CD4-positive, alpha-beta T cell treated with Interferon alpha-2 for 1 hour (primary cell): ENCODE results near the gene PRKCA.

Source experiments
- DNase-seq, 2 donors: peaks; one replicate each; pipeline ENCODE4 v3.0.0-alpha.2; 2020 to 2022

PRKCA gene

DNA sequence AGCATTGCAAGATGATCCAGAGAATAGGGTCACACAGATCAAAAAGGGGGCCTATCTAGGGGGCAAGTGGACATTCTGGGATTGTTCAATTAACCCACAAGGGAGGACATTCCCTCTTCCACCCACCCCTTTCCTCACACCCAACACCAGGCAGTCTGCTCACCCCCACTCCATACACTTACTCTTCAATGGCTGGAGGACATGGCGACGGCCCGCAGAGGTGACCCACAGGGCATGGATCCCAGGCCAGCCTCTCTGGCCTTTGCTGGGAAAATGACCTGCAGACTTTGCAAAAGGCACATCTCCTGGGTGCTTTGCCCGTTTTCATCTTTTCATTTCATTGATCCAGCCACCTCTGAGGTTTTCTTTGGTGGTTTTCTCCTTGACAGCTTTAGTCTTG lies 530.8 kb downstream of the PRKCA start:
- DNase-seq, result no peak

DNA sequence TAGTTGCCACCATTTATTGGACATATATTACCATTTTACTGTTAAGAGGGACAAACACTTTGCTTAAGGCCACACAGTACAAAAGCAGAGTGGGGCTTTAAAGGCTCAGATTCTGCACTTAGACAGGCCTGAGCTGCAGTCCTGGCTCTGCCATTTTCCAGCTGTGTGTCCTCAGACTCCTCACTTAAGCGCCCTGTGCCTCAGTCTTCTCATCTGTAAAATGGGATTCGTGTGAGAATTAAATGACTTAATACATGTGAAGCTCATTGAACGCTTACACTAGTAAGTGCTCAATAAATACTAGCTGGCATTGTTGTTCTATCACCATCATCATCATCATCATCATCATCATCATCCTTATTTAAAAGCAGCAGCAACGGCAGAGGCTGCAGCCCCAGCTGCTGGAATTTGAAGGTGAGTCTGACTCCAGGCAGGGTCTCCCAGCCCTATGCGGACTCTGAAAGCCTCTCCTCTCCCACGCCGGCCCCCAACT lies 532.1 kb downstream of the PRKCA start:
- DNase-seq, result no peak

DNA sequence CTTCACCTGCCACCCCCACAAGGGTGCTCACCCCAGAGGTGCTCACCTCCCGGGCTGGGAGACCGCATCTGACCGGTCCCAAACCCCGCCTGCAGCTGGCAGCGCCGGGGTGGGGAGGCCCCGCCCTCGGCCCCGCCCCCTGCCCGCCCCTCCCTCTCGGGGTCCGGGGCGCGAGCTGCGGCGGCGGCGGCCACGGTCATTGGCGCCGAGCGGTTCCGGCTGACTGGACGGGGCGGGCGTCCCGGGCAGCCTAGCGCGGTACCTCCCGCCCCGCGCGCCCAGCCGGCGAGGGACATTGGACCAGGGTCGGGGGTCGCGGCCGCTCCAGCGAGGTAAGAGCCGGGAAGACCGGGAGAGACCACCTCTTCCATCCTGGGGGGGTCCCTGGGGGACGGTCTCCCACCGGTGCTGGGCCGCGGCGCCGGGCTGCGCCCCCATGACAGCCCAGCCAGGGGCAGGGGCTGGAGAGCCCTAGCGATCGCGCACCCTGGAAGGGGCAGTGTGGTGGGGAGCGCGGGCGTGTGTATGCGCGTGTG lies 532.6 kb downstream of the PRKCA start, which contains the start of gene CACNG5:
CACNG5 (plus strand) TSS at position 199 of the 536 bp plus-strand sequence. CDS start 42,216 bp downstream, outside the sequence.
- DNase-seq, result no peak

DNA sequence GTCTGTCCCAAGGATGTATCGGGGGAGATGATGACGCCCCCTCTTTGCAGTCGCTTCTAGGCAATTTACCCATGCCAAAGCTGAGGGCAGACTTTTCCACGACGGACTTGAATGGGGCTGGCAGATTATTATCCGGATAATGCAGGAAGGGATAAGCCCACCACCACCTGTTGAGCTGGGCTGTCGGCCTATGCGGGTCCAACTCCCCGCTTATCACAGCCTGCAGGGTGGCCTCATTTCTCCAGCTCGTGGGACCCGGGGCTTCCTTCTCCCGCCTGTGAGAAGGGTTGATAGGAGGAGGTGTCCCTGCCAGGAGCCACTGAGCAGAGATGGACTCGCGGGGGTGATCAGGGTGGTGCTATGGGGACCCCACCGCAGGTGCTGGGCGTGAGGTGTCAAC lies 533.1 kb downstream of the PRKCA start:
- no peak for DNase-seq

DNA sequence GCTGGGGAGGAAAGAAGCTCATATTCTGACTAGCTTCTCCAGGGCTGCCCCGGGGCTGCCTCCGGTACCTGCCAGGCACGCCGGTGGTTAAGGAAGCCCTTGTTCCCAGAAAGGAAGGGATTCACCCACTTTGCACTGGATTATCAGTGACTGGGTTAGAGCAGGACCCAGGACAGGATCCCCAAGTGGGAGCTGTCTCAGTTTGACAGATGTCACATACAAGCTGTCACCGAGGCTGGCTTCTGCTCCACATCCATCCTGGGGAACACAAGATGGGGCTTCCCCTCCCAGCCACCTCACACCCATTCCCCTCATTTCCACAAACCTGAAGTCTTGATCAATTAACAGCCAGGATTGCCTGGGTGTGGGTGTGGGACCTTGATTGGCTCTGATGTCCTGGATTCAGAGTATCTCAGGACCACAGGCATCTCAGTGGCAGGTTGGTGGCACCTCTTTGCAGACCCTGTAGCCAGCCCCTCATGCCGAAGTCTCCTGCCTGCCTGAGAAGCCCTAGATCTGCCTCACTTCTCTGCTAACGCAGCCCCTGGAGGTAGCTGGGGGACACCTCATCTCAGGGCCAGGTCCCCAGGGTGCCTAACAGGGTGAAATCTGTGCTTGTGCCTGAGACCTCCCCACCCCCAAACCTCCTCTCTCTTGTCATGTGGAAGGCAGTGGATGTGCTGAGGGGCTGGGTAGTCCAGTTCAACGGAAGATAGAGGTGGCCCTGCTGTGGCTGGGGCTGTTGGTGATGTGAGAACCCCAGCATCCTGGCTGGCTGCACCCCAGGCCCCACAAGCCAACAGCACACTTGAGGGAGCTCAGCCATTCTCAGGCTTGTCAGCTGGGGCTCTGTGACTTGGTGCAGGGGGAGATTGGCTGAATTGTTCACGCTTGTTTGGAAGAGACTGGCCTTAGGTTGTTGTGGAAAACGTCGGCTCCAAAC lies 533.9 kb downstream of the PRKCA start:
- DNase-seq, result no peak

DNA sequence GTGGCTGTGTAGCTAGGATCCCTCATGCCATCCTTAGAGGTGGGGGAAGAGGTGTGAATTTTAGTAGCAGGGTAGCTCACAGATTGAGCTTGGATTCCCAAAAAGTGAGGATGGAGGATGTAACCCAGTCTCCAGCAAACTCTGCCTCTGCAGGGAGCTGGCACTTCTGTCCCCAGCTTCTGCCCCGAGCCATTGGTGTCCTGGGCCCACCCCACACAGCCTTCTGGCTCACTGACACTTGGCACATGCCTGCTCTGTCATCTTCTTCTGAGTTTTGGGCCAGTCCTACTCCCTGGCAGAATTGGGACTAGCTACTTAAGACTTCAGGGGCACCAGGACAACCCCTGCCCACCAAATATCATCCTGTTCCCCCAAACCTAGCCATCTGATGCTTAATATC lies 534.8 kb downstream of the PRKCA start:
- no peak for DNase-seq

DNA sequence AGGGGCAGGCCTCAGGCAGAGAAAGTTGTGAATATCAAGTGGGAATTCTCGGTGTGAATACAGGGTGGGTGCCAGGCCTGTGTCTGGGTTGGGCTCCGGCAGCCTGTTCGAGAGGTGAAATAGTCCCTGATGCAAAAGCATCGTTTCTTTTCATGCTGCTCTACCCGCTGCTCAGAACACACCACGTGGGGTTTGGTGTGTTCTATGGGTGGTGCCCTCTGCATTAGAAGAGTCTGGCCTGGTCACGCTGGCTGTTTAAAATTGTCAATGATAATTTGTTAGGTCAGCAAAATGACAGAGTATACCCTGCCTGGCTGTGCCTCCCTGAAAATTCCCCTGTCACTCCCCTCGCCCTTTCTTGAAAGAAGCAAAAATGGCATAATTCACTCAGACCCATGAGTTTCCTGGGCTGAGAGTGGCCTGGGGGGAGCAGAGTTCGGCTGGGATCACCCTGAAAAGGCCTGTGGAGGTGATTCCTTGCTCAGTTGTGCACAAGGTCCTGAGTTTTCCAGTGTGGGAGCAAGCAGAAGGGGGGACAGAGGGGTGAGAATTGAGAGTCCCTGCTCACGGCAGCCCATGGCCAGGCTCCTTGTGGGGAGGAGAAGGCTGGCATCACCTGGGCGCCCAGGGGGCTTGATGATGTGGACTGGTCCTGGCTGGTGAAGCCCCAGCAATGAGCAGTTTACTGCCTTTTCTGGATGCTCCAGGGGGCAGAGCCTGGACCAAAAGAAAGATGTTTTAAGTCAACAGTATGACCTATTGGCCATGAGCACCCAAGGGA lies 535.7 kb downstream of the PRKCA start:
- DNase-seq, result no peak

DNA sequence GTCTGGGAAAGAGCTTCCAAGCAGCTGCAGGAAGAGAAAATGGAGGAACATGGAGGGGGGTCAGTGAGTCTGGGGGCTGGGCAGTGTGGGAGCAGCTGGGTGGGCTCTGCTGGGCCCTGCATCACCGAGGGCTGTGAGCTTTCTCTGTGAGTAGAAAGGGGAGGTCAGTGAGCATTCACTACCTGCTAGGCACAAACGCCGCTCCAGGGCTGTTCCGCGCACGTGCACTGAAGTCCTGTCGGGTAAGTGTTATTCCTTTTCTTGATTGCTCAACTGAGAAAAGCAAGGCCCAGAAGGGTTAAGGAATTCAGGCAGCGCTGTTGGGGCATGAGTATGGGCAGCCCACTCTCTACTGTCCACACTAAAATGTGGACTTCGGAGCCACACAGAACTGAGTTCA lies 537.2 kb downstream of the PRKCA start:
- no peak for DNase-seq

DNA sequence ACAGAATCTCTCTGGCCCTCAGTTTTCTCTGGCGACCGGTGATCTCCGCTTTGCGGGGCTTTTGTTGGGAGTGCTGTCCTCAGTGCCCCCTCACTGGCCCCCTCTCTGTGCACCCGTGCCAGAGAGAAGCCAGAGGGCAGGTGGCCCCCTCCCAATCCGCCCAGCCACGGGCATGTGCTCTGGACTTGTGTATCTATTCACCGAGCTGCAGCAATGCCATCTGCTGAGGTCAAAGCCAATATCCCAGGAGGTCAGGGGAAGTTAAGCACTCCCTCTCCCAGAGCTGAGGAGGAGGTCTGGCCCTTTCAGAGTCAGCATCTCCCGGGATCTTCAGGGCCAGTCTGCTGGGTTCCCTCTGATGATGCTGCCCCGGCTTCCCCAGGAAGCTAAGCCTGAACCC lies 537.6 kb downstream of the PRKCA start:
- no peak for DNase-seq

DNA sequence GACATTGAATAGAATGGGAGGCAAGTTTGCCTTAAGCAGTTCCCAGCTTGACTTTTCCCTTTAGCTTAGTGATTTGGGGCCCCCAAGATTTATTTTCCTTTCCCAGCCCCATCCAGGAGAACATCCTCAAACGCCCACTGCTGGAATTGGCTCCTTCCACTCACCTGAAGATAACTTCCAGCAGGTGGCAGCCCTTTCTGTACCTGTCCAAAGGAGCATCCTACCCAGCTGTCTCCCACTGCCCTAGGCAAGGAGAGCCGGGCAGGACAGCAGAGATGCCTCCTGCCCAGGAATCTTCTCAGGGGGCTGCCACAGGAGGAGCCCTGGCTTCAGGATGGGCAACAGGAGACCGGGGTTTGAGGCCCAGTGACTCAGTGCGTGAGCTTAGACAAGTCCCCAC lies 538.9 kb downstream of the PRKCA start:
- no peak for DNase-seq

DNA sequence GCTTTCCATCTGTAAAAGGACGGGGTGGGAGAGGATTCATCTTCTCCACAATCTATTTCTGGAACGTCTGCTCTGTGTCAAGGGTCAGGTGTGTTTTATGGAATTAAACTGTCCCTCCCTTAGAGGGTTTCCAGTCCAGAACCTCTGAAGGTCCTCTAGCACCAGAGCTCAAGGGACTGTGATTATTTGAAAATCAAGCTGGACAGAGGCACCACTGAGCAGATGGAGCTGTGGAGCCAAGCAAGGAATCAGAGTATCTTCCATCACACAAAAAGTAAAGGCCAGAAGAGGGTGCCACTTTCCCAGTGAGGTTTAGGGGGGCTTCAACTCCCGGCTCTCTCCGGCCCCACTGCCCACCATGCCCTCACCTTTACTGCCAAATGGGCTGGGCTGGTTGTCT lies 539.3 kb downstream of the PRKCA start:
- no peak for DNase-seq

DNA sequence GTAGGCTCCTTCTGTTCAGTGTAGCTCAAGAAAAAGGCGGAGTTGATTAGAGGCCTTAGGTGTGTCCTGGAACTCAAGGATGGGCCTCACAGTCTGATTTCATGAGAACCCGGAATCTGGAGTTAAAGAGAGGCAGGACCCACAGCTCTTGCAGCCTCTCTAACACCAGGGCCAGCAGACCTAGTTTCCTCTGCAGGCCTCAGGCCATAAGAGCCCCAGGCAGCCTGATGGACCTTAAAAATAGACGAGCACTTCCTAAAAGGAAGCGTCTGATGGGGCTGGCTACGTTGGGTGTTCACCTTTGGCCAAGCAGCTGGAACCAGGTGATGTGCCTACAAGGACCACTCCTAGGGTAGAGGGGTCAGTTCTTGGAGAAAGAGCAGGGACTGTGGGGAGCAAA lies 540.1 kb downstream of the PRKCA start:
- no peak for DNase-seq

DNA sequence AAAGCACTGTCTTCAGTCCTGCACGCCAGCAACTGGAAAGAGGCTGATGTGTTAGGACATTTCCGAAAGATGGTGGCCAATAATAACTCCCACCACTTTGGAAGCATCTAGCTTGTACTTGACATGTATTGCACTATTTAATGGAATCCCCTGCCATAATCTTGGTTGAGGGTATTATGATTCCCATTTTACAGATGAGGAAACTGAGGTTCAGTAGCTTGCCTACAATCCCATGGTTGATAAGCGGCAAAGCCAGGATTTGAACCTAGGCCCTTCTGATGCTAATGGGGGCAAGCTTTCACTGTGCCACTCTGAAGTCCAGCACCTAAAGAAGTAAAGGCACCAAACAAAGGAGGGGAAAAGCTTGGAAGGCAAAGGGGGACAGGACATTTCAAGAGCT lies 540.5 kb downstream of the PRKCA start:
- no peak for DNase-seq

DNA sequence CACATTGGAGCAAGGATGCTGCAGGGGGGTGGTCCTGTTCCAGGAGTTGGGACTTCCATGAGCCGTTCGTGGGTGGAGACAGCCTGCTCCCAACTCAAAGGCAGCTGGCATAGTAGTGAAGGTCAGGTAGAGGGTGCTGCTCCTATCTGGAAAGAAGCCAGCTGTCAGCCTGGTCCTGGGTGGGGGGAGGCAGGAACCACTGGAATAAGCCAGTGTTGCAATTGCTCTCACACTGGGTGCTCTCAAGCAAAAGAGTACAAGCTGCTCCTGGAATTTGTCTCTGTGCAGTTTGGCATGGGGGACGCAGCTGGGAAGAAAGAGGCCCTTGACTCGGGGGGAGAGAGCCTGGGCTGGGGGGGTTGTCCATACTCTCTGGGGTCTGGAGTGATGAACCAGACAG lies 541.2 kb downstream of the PRKCA start:
- no peak for DNase-seq

DNA sequence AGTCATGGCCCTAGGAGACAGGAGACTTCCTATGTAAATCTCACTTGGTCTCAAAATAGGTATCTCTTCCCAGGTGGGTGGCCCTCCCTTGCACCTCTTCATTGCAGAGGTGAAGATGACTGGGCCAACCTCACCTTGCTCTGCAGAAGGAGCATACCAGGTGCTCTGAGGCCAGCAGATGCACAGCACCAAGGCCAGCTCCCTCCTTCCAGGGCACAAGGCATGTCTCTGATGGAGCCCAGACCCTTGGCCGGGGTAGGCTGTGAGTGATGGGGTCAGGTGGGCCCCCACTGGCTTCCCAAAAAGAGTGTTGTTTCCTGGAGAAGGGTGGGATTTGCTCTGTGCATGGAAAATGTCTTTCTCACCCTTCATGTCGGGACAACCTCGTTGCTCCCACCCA lies 545.3 kb downstream of the PRKCA start:
- DNase-seq, result no peak

DNA sequence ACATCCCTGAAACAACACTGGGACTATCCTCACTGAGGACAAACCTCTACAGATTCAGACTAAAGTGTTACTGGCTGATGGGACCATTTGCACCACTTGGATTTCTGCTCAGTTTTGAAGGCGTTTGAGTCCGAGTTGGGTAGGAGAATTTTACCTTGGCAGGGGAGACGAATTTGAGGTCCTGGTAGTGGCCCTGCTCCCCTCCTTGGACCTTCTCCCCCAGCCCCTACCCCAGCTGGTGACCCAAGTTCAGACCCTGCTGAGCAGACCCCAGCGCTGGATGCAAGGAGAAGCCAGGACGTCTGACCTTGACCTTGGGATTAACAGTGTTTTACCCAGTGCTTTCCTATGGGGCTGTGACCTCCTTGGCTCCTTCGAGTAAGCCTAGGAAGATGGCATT lies 546.1 kb downstream of the PRKCA start:
- DNase-seq, result no peak

DNA sequence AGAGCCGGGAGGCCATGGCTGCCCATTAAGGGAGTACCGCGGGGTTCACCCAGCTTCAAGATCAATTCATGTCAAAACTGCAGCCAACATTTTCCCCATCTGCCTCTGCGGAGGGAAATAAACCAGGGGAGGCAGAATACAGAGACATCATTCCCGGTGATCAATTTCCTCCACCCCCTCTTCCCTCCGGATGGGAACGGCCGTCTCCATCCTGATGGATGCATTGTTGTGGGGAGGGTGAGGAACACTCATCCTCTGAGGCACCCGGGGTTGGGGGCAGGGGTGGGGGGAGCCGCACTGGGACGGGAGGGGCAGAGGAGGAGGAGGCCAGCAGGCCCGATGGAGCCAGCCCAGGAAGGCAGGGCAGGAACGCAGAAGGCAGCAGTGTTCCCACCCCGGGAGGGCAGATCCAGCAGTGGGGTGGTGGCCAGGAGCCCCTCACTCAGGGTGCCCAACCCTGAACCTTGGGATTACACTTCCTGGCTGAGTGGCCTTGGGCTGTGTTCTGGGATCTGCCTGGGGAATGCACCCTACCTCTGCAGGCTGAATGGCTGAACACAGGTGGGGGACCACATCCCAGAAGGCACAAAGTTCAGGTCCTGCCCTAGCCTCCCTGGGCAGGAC lies 546.7 kb downstream of the PRKCA start:
- DNase-seq, result no peak

DNA sequence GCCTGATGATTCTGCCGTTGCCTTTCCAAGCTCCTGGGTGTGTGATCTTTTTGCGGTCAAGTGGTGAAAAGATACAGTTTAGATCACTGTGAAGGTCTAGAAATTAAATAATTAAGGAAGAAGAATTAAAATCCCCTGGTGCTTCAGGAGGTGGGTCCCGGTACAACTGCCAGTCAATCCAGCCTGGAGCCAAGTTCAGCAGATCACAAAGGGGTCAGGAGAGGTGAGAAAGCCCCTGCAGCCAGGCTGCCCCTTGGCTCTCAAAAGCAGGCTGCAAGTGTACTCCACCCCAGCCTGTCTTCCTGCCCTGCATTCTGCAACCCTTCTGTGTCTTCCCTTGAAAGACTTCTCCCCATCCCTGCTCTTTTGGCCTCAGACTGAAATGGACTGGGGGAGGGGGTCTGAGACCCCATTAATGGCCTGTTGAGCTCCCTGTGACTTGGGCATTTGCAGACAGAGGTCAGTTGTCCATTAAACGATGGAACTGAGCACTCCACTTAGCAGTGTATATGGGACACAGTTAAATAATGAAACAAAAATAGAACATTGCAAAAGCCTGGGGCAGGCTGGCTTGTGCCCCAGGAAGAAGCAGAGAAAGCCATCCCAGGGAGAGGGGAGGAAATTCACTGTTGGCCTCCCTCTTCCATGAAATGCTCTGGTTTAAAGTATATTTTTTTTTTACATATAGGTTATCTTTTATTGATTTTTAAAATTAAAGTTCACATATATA lies 547.6 kb downstream of the PRKCA start:
- DNase-seq, result no peak

DNA sequence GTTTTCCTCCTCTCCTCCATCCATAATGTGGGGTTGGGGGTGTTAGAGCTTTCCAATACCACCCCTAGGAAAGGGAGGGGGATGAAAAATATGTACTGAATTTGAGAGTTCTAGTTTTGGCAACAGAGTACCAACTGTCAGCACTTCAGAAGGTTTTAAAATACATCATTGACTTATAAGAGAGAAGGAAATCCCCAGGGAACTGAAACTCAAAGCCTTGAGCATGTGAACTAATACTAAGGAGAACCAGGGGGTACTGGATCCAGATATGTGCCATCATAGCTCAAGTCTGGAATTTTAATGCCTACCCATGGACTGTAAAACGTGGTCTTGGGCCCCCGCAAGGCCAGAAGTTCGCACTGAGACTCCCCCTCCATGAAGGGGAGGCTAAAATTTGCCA lies 548.3 kb downstream of the PRKCA start:
- DNase-seq, result no peak

DNA sequence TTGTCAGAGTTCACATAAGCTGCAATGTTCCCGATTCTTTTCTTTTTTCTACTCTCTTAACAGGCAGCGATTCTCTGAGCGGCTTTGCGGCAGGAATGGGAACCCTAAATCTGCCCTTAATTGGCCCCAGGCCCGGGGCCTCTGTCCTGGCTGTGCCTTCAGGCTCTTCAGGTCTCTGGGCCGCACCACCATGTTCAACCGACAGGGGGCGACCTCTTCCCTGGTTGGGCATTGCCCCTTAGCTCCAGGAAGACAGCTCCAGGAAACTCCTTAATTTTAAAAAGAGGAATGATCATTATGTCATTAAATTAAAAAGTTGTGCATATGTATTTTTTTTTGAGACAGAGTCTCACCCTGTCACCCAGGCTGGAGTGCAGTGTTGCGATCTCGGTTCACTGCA lies 552.8 kb downstream of the PRKCA start:
- DNase-seq, result peak in 1 of 2 donors; percentile 10

DNA sequence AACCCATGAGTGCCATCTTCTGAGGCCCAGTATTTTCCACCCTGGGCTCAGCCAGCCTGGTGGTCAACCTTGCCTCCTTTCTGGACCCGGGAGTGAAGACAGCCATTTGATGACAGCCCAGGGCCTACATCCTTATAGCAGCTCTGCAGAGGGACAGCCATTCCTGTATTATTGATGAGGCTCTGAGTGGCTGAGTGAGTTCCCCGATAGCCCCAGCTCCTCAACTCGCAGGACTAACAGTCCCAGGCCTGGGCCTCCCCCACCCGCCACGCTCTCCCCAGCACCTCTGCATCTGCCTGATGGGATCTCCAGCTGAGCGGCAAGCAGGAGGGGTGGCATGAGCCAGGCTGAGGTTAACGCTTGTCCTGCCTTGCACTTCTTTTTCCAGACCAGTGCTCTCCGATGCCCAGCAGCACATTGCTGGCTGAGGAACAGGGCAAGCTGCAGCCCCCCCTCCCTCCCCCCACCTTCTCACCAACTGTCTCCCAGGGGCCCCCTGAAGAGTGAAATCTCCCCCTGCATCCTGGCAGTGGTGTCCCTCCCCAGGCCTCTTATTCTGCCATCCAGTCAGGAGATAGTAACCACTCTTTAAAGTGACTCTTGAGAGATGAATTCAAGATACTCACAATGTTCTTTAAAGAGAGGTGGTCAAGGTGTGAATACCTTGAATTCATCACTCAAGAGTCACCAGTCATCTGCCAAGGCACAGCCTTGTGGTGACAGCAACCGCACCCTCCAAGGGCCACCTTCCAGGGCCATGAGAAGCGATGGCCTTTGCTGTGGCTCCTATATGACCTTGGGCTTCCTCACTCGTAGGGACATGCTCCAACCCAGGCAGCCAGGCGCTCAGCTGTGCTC lies 556.0 kb downstream of the PRKCA start:
- DNase-seq, result no peak
